Stimulated activated CD4-positive, alpha-beta T cell treated with anti-CD3 and anti-CD28 coated beads, Interleukin-2, amount 100 ng/mL, for 24 hours (primary cell): ENCODE measurements around the gene DYNLT5.
"Not testable (repeated sequence)": the region's sequence is repeated elsewhere in the genome, so short reads cannot be mapped to it uniquely, and the experiment has no call there.

Source experiments
- DNase-seq, 2 donors: peaks; one replicate each; pipeline ENCODE4 v3.0.0-alpha.2; 2020

DYNLT5 gene

GRCh38 chr1:66751160-66751559 lies 1.1 kb upstream of the DYNLT5 start:
- no peak for DNase-seq

- no peak for DNase-seq
Measured at GRCh38 chr1:66752671-66753371, 562 bp downstream of the DYNLT5 start.

GRCh38 chr1:66757722-66758240 lies 5.5 kb downstream of the DYNLT5 start:
- DNase-seq, result no peak

GRCh38 chr1:66758241-66758755 lies 6.0 kb downstream of the DYNLT5 start:
- DNase-seq, result no peak

- no peak for DNase-seq
Measured at GRCh38 chr1:66760506-66760905, 8.2 kb downstream of the DYNLT5 start.

GRCh38 chr1:66761221-66761620 lies 9.0 kb downstream of the DYNLT5 start:
- DNase-seq, result no peak

GRCh38 chr1:66764994-66765578 lies 12.8 kb downstream of the DYNLT5 start:
- peak; percentile 45 to 73 for DNase-seq

GRCh38 chr1:66767626-66768025 lies 15.4 kb downstream of the DYNLT5 start:
- DNase-seq, result no peak

GRCh38 chr1:66768965-66769364 lies 16.7 kb downstream of the DYNLT5 start:
- no peak for DNase-seq

- DNase-seq, result no peak
Measured at GRCh38 chr1:66769512-66770229, 17.4 kb downstream of the DYNLT5 start.

- DNase-seq, result no peak
Measured at GRCh38 chr1:66770240-66770639, 18.0 kb downstream of the DYNLT5 start.

GRCh38 chr1:66770694-66771093 lies 18.4 kb downstream of the DYNLT5 start:
- no peak for DNase-seq

GRCh38 chr1:66773227-66773626 lies 21.0 kb downstream of the DYNLT5 start:
- DNase-seq, result no peak

- no peak for DNase-seq
Measured at GRCh38 chr1:66774438-66774837, 22.2 kb downstream of the DYNLT5 start.

- DNase-seq, result no peak
Measured at GRCh38 chr1:66775646-66776045, 23.4 kb downstream of the DYNLT5 start.

GRCh38 chr1:66777831-66778230 lies 25.6 kb downstream of the DYNLT5 start:
- DNase-seq, result no peak

GRCh38 chr1:66778266-66778665 lies 26.0 kb downstream of the DYNLT5 start:
- DNase-seq, result no peak

GRCh38 chr1:66778969-66779368 lies 26.7 kb downstream of the DYNLT5 start:
- DNase-seq, result no peak

- no peak for DNase-seq
Measured at GRCh38 chr1:66779475-66780078, 27.3 kb downstream of the DYNLT5 start.

GRCh38 chr1:66785800-66786199 lies 33.5 kb downstream of the DYNLT5 start:
- DNase-seq, result not testable (repeated sequence)

GRCh38 chr1:66787641-66788040 lies 35.4 kb downstream of the DYNLT5 start:
- no peak for DNase-seq

GRCh38 chr1:66788231-66788939 lies 36.1 kb downstream of the DYNLT5 start:
- DNase-seq, result peak; percentile 56 to 70
